ENCODE measurements around the gene F8A2.
"Not testable (repeated sequence)": the region's sequence is repeated elsewhere in the genome, so short reads cannot be mapped to it uniquely, and the experiment has no call there.

Gene F8A2

DNA sequence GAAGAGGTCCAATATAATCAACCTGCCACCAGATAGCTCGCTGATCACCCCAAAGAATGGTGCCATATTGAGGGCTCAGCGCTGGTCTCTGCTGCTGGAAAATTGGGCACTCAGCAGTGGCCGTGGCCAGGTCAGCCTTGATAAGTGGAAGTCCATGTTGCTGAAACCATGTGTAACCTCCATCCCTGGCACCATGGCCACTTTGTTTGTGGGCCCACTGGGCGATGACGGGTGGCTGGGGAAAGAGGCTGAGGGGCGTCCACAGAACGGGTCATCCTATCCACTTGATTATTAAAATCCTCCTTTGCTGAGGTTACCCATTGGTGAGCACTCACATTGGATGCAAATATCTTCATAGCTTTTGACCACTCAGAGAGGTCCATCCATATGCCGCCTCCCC lies 7.7 kb downstream of the F8A2 start:
- no peak for TF ChIP-seq FOXP2 (optimal IDR thresholded peaks at IDR 0.05; ENCODE audit: control extremely low read depth, extremely low read length, insufficient read depth)
- no peak for TF ChIP-seq POLR2AphosphoS5 (IDR thresholded peaks at IDR 0.05; ENCODE audit: borderline replicate concordance, low read depth, low read length)
- TF ChIP-seq EZH2 (IDR thresholded peaks at IDR 0.05): no peak
- H3K27ac ChIP-seq: no peak overlapping the region
- H3K36me3 ChIP-seq (ENCODE audit: insufficient read depth, low read length): no peaks in the 10 kb centered on the region
- no peak overlapping the region for H3K9ac ChIP-seq (ENCODE audit: insufficient read length)
- no peak for DNase-seq (ENCODE audit: low read depth, low spot score)
- no peak overlapping the region for H3K4me3 ChIP-seq
- no peaks in the 10 kb centered on the region for H3K9me3 ChIP-seq (ENCODE audit: low read depth, low read length)

DNA sequence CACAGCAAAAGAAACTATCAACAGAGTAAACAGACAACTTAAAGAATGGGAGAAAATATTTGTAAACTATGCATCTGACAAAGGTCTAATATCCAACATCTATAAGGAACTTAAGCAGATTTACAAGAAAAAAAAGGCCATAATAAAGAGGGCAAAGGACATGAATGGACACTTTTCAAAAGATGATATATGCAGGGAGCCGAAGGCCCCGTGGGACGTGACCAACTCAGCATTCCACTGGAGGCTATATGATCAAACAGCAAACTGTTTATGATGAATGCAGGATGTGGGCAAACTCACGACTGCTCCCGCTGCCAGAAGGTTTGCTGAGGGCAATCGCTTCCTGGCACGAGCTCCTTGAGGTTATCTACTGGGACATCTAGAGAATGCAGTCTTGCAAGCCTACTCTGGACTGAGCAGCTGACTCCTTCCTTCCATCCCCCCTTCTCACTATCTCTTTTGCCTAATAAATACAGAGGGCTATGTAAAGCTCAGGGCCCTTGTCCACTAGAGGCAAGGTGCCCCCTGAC lies 12.9 kb downstream of the F8A2 start:
- DNase-seq (ENCODE audit: low read depth, low spot score); H3K9me3 ChIP-seq (ENCODE audit: low read depth, low read length); H3K36me3 ChIP-seq (ENCODE audit: insufficient read depth, low read length); H3K27ac ChIP-seq; H3K9ac ChIP-seq (ENCODE audit: insufficient read length); H3K4me3 ChIP-seq: not testable (repeated sequence)

DNA sequence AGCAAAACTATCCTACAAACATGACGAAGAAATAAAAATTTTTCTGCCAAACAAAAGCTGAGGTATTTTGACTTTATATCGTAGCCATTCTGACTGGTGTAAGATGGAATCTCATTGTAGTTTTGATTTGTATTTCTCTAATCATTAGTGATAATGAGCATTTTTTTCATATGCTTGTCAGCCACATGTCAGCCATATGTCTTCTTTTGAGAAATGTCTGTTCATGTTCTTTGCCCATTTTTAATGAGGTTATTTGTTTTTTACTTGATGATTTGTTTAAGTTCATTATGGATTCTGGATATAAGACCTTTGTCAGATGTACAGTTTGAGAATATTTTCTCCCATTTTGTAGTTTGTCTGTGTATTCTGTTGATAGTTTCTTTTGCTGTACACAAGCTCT lies 24.5 kb downstream of the F8A2 start:
- no peaks in the 10 kb centered on the region for H3K9me3 ChIP-seq (ENCODE audit: low read depth, low read length)
- no peak overlapping the region for H3K9ac ChIP-seq (ENCODE audit: insufficient read length)
- DNase-seq (ENCODE audit: low read depth, low spot score): no peak
- no peak for TF ChIP-seq POLR2AphosphoS5 (IDR thresholded peaks at IDR 0.05; ENCODE audit: borderline replicate concordance, low read depth, low read length)
- TF ChIP-seq EZH2 (IDR thresholded peaks at IDR 0.05): no peak
- no peak for TF ChIP-seq FOXP2 (optimal IDR thresholded peaks at IDR 0.05; ENCODE audit: control extremely low read depth, extremely low read length, insufficient read depth)
- no peak overlapping the region for H3K27ac ChIP-seq
- no peak overlapping the region for H3K4me3 ChIP-seq
- H3K36me3 ChIP-seq (ENCODE audit: insufficient read depth, low read length): no peaks in the 10 kb centered on the region

DNA sequence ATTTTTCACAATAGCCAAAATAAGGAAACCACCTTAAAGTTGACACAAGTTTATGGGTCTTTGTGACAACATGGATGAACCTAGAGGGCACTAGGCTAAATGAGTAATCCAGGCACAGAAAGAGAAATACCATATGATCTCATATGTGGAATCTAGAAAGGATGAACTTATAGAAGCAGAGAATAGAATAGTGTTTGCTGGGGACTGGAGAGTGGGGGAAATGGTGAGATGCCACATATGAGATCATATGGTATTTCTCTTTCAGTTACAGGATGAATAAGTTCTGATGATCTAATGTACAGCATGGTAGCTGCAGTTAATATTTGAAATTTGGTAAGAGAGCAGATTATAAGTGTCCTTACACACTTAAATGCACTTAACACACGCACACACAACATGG lies 35.9 kb downstream of the F8A2 start:
- no peak overlapping the region for H3K27ac ChIP-seq
- no peak for TF ChIP-seq FOXP2 (optimal IDR thresholded peaks at IDR 0.05; ENCODE audit: control extremely low read depth, extremely low read length, insufficient read depth)
- DNase-seq (ENCODE audit: low read depth, low spot score): no peak
- no peaks in the 10 kb centered on the region for H3K36me3 ChIP-seq (ENCODE audit: insufficient read depth, low read length)
- no peak overlapping the region for H3K9ac ChIP-seq (ENCODE audit: insufficient read length)
- H3K4me3 ChIP-seq: no peak overlapping the region
- H3K9me3 ChIP-seq (ENCODE audit: low read depth, low read length): no peaks in the 10 kb centered on the region
